IPS DF 19.7 (cell line): ENCODE data around the gene LCN1.
"Not testable (repeated sequence)": the region's sequence is repeated elsewhere in the genome, so short reads cannot be mapped to it uniquely, and the experiment has no call there.

Source experiments
- DNase-seq: peaks from one replicate; pipeline ENCODE4 v3.0.0-alpha.2; 2013; ENCODE audit warnings: low read depth, low spot score

The LCN1 gene

DNA sequence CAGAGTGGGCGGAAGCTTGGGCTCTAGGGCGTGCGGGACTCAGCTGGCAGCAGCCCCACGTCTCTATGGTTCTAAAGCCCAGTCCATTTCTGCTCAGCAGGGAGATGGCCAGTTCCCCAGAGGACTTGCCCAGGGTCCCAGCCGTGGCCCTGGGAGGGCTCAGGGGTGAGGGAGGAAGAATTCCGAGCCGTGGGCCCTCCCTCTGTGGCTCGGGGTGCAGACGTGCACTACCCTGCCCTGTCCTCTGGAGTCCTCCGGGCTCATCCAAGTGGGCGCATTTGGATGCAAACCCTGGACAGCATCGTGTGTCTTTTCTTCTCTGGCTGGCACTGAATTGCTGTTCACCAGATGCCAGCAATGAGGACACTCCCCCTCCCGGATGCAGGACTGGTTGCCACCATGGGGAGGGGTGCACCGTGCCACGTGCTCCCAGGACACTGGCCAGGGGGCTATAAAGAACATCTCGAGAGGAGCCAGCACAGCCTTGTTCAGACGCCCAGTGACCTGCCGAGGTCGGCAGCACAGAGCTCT is 24.5 kb downstream of the LCN1 start, which contains the start of gene OBP2A:
Gene OBP2A, plus strand, starts transcription at position 481 of the 531 bp plus-strand sequence. CDS start 55 bp downstream, outside the sequence.
- not testable (repeated sequence) for DNase-seq

GRCh38 chr9:135546792-135547617 is 25.8 kb downstream of the LCN1 start:
- DNase-seq: not testable (repeated sequence)

DNA sequence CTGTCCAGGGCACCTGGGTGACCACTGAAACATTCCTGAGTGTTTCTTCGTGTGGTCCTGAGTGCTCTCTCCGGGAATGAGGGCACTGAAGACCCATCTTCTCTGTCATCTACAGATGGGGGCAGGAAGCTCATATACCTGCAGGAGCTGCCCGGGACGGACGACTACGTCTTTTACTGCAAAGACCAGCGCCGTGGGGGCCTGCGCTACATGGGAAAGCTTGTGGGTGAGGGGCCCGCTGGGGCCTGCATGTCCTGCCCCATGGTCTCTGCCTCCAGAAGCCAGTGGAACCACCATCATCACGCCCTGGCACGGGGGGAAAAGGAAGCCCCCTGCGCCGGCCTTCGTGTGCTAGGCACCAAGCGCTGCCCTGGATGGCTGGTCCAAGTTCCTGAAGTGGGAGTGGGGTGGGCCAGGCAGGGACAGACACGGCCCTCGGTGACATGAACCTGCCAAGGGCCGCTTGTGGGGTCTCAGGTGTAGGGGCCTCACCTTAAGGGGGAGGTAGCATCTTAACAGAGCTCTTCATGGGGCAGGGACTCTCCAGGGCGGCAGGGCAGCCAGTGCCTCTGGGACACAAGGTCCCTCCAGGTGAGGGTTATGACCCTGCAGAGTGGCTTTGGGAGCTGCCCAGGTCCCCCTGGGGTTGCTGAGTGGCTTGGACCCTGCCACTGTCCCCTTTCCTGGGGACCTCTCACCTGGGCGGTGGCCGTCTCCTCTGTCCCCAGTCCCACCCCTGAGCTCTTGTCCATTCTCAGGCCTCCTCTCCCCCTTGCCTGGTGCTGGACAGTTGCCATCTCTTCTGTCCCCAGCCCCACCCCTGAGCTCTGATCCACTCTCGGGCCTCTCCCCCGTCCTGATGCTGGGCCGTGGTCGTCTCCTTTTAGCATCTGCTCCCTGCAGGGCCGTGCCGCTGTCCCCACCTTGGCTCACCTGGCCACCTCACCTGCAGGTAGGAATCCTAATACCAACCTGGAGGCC is 26.8 kb downstream of the LCN1 start:
- no peak for DNase-seq

DNA sequence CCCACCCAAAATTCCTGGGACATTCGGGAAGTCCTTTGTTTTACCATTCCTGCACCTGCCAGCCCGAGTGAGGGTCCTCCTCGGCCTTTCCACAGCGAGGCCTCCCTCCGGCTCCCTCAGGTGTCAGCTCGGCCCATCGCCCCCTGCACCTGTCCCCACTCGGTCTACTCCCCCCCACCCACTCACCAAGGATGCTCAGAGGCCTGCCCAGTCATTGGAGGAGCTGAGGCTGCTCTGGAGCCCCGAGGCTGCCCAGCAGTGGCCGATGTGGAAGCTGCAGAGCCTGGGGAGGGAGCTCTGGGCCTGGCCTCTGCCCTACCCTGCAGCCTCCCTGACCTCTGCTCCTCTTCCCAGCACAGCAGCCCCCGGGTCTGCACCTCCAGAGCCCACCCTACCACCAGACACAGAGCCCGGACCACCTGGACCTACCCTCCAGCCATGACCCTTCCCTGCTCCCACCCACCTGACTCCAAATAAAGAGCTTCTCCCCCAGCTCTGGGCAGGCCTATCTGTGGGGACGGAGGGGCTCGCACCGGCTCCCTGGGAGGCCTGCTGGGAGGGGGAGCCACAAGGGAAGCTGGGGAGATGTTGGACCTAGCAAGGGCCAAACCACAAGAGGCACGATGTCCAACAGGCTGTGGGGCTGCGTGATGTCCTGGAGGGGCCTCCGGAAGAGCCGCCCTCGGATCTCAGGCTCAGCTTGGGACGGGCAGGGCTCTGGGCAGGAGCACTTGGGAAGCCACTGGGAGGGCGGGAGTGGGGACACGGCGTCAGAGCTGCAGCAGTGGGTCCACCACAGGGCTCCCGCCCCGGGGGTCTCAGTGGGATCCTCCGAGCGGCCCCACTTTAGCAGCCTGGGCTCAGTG is 28.5 kb downstream of the LCN1 start:
- not testable (repeated sequence) for DNase-seq

- DNase-seq: no peak
These were observed 29.2 kb downstream of the LCN1 start for GRCh38 chr9:135550344-135550918.

- DNase-seq: no peak
These were observed 29.8 kb downstream of the LCN1 start for GRCh38 chr9:135551031-135551430.

DNA sequence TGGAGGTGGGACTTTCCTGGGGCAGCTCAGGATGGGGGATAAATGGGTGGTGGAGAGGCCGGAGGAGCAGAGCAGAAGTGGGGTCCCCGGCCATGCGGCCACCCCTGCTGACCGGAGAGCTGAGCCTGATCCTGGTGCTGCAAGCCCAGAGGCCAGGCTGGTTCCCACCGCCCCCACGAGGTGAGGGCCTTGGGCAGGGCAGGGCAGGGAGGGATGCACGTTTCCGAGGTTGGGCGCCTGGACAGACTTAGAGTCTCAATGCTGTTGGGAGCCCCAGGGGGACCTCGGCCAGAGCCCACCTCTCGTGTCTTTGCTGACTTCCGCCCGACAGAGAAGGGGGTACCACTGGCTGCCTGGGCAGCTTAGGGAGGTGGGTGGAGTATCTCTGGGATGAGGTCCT is 30.2 kb downstream of the LCN1 start:
- DNase-seq: no peak

DNA sequence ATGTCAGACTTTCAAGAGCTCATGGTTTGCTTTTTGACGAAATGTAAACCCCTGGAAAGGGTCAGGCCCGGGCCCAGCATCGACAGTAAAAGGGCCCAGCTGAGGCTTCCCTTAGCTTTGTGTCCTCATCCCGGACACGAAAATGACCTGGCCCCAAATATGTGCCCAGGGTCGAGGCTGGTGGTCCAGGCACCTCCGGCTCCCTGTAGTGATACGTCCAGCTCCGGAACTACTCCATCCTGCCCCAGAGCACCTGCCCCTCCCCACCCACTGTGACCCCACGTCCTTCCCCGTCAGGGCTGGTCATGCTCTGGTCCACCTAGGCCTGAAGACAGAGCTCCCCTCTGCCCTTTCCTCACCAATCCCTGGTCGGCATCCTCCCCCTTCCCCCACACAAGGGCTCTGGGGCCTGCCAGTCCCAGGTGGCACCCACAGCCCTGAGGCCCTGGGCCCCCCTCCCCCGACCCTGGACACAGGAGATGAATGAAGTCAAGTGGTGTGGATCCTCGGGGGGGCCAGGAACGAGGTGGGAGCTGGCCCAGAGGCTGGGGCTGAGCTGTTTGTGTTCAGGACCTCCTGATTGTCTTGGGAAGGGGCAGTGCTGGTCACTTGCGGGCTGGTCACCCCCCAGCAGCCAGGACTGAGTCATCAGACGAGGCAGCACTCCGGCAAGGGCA is 30.9 kb downstream of the LCN1 start:
- DNase-seq: no peak

DNA sequence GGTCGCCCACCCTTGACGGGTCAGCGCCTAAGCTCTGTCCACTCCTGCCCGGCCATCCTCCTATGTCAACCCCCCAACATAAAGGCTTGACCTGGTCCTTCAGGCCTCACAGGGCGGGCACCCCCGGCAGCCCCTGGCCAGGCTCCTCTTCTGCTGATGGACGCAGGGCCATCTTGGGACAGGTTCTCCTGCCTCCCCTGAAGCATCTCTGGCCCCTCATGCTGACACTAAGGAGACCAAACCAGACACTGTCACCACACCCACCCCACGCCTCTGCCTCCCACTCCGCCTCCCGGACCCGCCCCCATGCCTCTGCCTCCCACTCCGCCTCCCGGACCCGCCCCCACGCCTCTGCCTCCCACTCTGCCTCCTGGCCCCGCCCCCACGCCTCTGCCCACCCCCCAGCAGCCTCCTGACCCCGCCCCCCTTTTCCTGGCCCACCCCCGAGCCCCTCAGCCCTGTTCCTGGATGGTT is 31.5 kb downstream of the LCN1 start:
- DNase-seq: no peak

- no peak for DNase-seq
These were observed 33.5 kb downstream of the LCN1 start for GRCh38 chr9:135554718-135555117.

DNA sequence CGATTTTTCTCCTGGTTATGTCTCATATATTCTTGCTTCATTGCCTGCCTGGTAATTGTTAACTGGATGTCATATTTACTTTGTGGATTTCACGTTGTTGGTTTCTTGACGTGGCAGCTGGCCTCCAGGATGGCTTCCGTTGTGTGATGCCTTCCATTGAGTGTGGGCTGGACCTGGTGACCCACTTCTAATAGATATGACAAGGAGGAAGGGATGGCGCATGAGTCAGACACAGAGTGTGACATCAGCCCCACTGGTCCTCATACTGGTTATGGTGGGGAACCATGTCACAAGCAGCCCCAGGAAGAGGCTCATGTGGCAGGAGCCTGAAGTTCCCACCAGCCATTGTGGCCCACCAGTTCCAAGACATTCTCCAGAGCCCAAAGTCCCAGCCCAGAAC is 34.0 kb downstream of the LCN1 start:
- DNase-seq: no peak

DNA sequence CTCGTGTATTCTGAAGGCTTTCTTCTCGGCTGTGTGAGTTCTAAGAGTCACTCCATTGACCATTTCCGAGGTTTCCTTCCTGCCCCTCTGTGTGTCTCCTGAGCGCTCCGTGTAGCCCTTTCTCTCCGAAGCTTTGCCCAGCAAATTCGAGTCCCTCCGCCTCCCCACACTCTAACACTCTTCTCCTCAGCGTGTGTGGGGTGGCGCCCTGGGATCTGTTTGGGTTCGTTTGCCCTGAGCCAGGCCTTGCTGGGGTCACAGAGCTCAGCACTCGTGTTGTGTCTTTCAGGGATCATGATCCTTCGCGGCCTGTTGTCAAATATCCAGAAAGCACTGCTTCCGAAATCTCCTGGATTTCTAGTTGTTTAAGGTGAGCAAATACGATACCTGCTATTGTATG is 34.7 kb downstream of the LCN1 start:
- DNase-seq: no peak

DNA sequence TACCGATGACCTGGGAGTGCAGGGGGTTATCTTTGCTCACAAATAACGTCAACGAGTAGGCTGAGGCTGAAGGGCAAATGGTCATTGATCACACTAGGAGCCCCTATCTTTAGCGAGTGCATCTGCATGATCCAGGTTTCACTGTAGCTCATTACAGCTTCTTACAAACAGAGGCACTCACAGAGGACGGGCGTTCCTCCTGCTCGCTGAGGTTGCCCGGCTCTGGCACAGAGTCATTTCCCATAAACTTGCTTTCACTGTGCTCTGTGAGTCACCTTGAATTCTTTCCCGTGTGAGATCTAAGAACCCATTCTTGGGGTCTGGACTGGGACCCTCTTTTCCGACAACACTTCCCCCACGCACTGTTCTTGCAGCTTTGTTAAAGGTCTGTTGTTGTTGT is 38.4 kb downstream of the LCN1 start:
- DNase-seq: no peak

GRCh38 chr9:135561391-135562234 is 40.4 kb downstream of the LCN1 start, which contains the start of gene PAEP:
Gene PAEP (plus strand): TSS chr9:135561756.
- no peak for DNase-seq

- DNase-seq: no peak
These were observed 41.0 kb downstream of the LCN1 start for GRCh38 chr9:135562235-135562745.

GRCh38 chr9:135563039-135563476 is 41.8 kb downstream of the LCN1 start:
- no peak for DNase-seq

GRCh38 chr9:135563858-135564257 is 42.6 kb downstream of the LCN1 start:
- no peak for DNase-seq

DNA sequence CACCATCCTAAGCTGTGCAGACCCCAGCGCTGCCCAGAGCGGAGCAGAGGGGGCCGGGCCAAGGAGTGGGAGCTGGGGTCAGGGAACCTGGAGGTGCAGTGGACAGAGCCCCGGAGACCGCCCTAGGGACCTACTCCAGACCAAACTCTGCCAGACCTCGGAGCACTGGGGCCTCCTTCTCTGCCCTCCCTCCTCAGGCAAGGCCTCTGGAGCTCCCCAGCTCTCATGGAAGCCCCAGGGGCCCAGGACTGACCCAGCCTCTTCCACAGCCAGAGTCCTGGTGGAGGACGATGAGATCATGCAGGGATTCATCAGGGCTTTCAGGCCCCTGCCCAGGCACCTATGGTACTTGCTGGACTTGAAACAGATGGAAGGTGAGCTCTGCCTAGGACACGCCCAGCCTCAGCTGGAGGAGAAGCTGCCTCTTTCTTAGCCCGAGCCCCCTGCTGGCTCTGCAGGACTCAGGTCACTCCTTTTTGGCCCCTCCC is 43.9 kb downstream of the LCN1 start:
- no peak for DNase-seq

DNA sequence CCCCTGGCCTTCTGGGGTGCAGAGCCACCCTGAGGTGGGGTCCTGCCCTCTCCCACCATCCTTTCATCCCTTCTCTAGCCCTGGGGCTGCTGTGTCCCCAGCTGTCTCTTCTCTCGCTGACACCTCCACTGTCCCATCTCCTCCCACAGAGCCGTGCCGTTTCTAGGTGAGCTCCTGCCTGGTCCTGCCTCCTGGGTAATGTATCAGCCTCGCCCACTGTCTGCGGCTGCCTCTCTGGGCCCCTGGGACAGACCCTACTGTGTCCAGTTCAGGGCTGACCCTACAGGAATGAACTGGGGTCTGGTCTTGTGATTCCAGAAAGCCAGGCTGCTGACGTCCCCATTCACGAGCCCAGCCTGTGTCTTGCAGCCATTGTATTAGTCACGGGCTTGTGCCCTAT is 44.4 kb downstream of the LCN1 start:
- DNase-seq: no peak
